ENCODE data around the gene NPY1R. TPM values are rescaled to one million over a fixed set of nuclear protein-coding genes. Genes with fewer than 3 reads are reported as not detected.

Gene NPY1R
- total RNA-seq, 1 experiment from 2014 or later, result 0.41 TPM

DNA sequence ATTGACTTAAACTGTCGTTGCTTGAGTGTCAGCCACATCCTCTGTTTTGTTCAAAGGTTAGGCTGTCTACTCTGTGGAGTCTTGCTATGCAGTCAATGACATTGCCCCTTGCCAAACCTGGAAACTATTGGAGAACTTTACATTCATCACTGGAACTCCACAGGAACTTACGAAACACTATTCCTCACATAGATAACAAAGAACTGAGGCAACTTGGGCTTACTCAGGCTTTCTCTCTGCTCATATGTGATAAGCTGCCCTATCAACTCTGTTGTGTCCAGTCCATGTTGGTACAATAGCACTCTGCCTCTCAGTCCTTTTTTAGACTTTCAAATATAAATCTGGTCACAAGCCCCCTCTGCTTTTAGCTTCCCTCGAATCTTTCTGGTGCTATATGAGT, 20.7 kb upstream of the NPY1R start:
- no peak for DNase-seq
- Histone ChIP-seq H2AFZ (no peak overlapping the region), H4K20me1 (ENCODE audit: insufficient read depth) (no peaks in the 10 kb centered on the region; the same call in 1 of the 2 replicates), H3K79me2 (ENCODE audit: low read depth) (no peaks in the 10 kb centered on the region), H3K4me3 (no peak overlapping the region), H3K4me1 (replicated peaks; ENCODE audit: insufficient read depth) (no peaks in the 10 kb centered on the region), H3K27ac (no peak overlapping the region), H3K9me3 (ENCODE audit: insufficient read depth, low read depth) (no peaks in the 10 kb centered on the region), H3K36me3 (ENCODE audit: low read depth) (no peaks in the 10 kb centered on the region), H3K9me2 (ENCODE audit: insufficient read depth) (no peaks in the 10 kb centered on the region), H3K4me2 (no peak overlapping the region), H3K27me3 (ENCODE audit: insufficient read depth, low read depth) (no peaks in the 10 kb centered on the region), H3F3A (ENCODE audit: insufficient read depth, low read depth) (no peaks in the 10 kb centered on the region)
- BruUV-seq (replicated peaks), result no TSS peak
- ChIA-PET CTCF (no interaction called here), POLR2A (ENCODE audit: unreplicated experiment) (no interaction called here)
- TF ChIP-seq, protein P1, sequence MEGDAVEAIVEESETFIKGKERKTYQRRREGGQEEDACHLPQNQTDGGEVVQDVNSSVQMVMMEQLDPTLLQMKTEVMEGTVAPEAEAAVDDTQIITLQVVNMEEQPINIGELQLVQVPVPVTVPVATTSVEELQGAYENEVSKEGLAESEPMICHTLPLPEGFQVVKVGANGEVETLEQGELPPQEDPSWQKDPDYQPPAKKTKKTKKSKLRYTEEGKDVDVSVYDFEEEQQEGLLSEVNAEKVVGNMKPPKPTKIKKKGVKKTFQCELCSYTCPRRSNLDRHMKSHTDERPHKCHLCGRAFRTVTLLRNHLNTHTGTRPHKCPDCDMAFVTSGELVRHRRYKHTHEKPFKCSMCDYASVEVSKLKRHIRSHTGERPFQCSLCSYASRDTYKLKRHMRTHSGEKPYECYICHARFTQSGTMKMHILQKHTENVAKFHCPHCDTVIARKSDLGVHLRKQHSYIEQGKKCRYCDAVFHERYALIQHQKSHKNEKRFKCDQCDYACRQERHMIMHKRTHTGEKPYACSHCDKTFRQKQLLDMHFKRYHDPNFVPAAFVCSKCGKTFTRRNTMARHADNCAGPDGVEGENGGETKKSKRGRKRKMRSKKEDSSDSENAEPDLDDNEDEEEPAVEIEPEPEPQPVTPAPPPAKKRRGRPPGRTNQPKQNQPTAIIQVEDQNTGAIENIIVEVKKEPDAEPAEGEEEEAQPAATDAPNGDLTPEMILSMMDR (conservative IDR thresholded peaks at IDR 0.05), result no peak
- TF ChIP-seq EZH2 (IDR thresholded peaks at IDR 0.05; ENCODE audit: low read depth), result no peak
- intact Hi-C loops (cut with micrococcal nuclease; ENCODE audit: unreplicated experiment), result no loop called here

DNA sequence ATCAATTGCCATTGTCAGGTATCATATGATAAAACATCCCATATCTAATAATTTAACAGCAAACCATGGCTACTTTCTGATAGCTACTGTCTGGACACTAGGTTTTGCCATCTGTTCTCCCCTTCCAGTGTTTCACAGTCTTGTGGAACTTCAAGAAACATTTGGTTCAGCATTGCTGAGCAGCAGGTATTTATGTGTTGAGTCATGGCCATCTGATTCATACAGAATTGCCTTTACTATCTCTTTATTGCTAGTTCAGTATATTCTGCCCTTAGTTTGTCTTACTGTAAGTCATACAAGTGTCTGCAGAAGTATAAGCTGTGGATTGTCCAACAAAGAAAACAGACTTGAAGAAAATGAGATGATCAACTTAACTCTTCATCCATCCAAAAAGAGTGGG, 18.3 kb upstream of the NPY1R start:
- POLR2A ChIA-PET (ENCODE audit: unreplicated experiment), result no interaction called here
- no TSS peak for BruUV-seq (replicated peaks)
- no peak overlapping the region for H2AFZ ChIP-seq
- no peak for DNase-seq
- no peaks in the 10 kb centered on the region for H3F3A ChIP-seq (ENCODE audit: insufficient read depth, low read depth)
- H3K9me3 ChIP-seq (ENCODE audit: insufficient read depth, low read depth), result no peaks in the 10 kb centered on the region
- H3K4me2 ChIP-seq, result no peak overlapping the region
- no peaks in the 10 kb centered on the region for H3K9me2 ChIP-seq (ENCODE audit: insufficient read depth)
- H3K27ac ChIP-seq, result no peak overlapping the region
- H3K27me3 ChIP-seq (ENCODE audit: insufficient read depth, low read depth), result no peaks in the 10 kb centered on the region
- H3K4me1 ChIP-seq (replicated peaks; ENCODE audit: insufficient read depth), result no peaks in the 10 kb centered on the region
- TF ChIP-seq, protein P1 (conservative IDR thresholded peaks at IDR 0.05), result no peak
- no peak for TF ChIP-seq EZH2 (IDR thresholded peaks at IDR 0.05; ENCODE audit: low read depth)
- intact Hi-C loops (cut with micrococcal nuclease; ENCODE audit: unreplicated experiment), result no loop called here
- no peak overlapping the region for H3K4me3 ChIP-seq
- CTCF ChIA-PET, result no interaction called here
- H3K79me2 ChIP-seq (ENCODE audit: low read depth), result no peaks in the 10 kb centered on the region
- H3K36me3 ChIP-seq (ENCODE audit: low read depth), result no peaks in the 10 kb centered on the region
- no peaks in the 10 kb centered on the region for H4K20me1 ChIP-seq (ENCODE audit: insufficient read depth)

DNA sequence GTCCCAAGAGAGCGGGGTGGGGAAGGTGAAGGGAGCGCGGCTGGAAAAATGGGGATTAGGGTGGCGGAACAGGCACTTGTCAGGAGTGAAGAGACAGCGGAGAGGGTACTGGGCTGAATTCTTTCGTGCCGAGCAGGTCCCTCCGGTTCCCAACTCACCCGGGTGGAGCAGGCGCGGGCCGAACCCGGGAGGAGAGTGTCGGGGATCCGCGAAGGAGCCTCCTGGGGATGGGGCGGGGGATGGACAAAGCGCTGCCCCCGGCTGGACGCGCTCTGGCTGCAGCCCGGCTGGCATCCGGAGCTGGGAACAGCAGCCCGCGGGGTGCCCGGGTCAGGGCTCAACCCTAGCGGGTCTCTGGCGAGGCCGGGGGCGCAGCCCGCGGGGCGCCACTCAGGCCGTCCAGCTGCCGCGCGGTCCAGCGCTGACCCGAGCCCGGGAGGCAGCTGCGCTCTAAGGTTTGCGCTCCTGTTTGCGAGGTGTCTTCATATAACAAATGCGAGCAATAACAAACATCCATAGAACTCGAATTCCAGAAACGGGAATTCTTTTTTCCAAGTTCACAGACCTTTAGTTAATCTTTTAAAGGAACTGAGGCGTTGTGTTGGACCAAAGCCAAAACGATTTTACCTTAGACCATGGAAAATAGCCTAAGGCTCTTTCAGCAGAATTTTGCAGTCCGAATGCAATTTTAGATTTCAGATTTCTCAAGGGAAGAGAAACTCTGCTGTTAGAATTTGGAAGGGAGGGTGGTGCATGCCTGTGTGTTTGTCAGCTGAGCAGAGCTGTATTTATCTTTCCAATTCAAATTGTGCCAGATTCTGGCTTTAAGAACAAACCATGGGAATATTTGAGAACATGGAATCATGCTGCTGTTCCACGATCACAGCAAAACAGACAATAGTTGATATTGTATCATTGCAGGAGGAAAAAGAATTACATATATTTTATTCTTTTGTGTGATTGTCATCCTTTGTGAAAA, 12.0 kb upstream of the NPY1R start:
- CTCF ChIA-PET, result no interaction called here

More for the DNA sequence above, 12.0 kb upstream of the NPY1R start:
- no peak for DNase-seq
- Histone ChIP-seq H3K27me3 (ENCODE audit: insufficient read depth, low read depth) (no peaks in the 10 kb centered on the region), H3K4me1 (replicated peaks; ENCODE audit: insufficient read depth) (no peaks in the 10 kb centered on the region), H3K4me3 (no peak overlapping the region), H2AFZ (no peak overlapping the region), H3K9me2 (ENCODE audit: insufficient read depth) (no peaks in the 10 kb centered on the region), H4K20me1 (ENCODE audit: insufficient read depth) (no peaks in the 10 kb centered on the region), H3K36me3 (ENCODE audit: low read depth) (no peaks in the 10 kb centered on the region), H3K9me3 (ENCODE audit: insufficient read depth, low read depth) (no peaks in the 10 kb centered on the region), H3K79me2 (ENCODE audit: low read depth) (no peaks in the 10 kb centered on the region), H3K27ac (no peak overlapping the region), H3F3A (ENCODE audit: insufficient read depth, low read depth) (no peaks in the 10 kb centered on the region), H3K4me2 (no peak overlapping the region)
- POLR2A ChIA-PET (ENCODE audit: unreplicated experiment), result no interaction called here
- no TSS peak for BruUV-seq (replicated peaks)
- TF ChIP-seq, protein P1 (conservative IDR thresholded peaks at IDR 0.05), result no peak
- TF ChIP-seq EZH2 (IDR thresholded peaks at IDR 0.05; ENCODE audit: low read depth), result no peak
- intact Hi-C loops (cut with micrococcal nuclease; ENCODE audit: unreplicated experiment), result no loop called here
